Type B pancreatic cell (in vitro differentiated cells): ENCODE measurements around the gene CDK19. TPM values are rescaled to one million over a fixed set of nuclear protein-coding genes. Genes with fewer than 3 reads are reported as not detected.

Experiments used
- DNase-seq: peaks from one replicate; pipeline ENCODE4 v3.0.0; 2021; ENCODE audit warnings: mixed read lengths; ENCODE audit not compliant: unreplicated experiment; ENCODE audit errors: extremely low spot score
- H3K27ac Mint-ChIP-seq: 2 replicates; pipeline ENCODE4 v1.8.0; 2021; ENCODE audit warnings: mild to moderate bottlenecking, mixed read lengths
- H3K27me3 Mint-ChIP-seq: 2 replicates; pipeline ENCODE4 v1.8.0; 2021; ENCODE audit warnings: mixed read lengths
- H3K36me3 Mint-ChIP-seq: 2 replicates; pipeline ENCODE4 v1.8.0; 2021; ENCODE audit warnings: mixed read lengths
- H3K4me1 Mint-ChIP-seq: one replicate; pipeline ENCODE4 v1.8.0; 2021; ENCODE audit warnings: mixed read lengths; ENCODE audit not compliant: unreplicated experiment
- H3K4me3 Mint-ChIP-seq: 2 replicates; pipeline ENCODE4 v1.8.0; 2021; ENCODE audit warnings: mild to moderate bottlenecking, mixed read lengths
- H3K9me3 Mint-ChIP-seq: 2 replicates; pipeline ENCODE4 v1.8.0; 2021; ENCODE audit warnings: mixed read lengths
- total RNA-seq: library from RNA; stranded (reverse); gene quantifications from 2 replicates; pipeline ENCODE4 v1.2.1, GENCODE V29; 2021; ENCODE audit warnings: low replicate concordance
- TF ChIP-seq, protein P1 (sequence below): fragments of 200-600 bp; sonication (generic); conservative IDR thresholded peaks from 2 replicates; pipeline ENCODE4 v1.5.0; 2021; ENCODE audit warnings: antibody characterized with exemption, mild to moderate bottlenecking

The CDK19 gene
- total RNA-seq, 1 donor from 2014 or later, result 27.2 TPM

DNA sequence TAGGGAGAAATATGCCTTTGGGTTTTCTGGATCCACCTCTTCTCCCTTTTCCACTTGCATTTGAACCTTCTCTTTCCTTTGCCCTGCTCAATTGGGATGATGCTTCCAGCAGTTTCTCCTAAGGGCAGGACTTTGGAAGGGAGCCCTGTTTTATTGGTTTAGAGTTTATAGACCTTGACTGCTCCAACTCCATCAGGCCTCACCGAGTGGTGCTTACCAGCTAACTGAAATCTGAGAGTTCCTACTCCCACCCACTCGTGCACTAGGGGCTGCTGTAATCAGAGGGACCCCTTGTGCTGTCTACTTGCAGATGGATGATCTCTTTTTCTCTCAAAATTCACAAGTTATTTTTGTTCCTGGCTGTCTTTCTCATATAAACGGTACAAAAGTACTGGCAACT, 217.5 kb downstream of the CDK19 start:
- H3K9me3 Mint-ChIP-seq, result peaks cover 4% of the 10 kb centered on the region

DNA sequence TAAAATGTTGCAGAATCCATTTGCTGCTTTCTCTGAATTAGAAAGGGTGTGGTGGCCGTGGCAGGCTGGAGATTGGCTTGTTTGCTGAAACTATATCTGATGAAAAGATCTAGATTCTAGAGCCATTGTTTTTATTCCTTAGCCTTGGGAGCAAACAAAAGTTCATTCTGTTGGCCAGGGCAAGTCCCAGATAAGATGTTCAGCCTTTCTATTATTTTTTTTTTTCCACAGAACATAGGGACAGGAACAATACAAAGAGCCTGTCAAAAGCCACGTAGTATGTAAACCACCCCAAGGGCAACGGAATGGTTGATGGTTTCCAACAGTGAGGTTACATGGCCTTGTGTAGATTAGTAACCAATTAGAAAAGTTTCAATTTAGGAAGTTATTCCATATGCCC, 218.9 kb downstream of the CDK19 start:
- Mint-ChIP-seq H3K9me3 (peaks cover 4% of the 10 kb centered on the region), H3K36me3 (peaks cover 12% of the 10 kb centered on the region)

More for the DNA sequence above, 217.5 kb downstream of the CDK19 start:
- TF ChIP-seq, protein P1, sequence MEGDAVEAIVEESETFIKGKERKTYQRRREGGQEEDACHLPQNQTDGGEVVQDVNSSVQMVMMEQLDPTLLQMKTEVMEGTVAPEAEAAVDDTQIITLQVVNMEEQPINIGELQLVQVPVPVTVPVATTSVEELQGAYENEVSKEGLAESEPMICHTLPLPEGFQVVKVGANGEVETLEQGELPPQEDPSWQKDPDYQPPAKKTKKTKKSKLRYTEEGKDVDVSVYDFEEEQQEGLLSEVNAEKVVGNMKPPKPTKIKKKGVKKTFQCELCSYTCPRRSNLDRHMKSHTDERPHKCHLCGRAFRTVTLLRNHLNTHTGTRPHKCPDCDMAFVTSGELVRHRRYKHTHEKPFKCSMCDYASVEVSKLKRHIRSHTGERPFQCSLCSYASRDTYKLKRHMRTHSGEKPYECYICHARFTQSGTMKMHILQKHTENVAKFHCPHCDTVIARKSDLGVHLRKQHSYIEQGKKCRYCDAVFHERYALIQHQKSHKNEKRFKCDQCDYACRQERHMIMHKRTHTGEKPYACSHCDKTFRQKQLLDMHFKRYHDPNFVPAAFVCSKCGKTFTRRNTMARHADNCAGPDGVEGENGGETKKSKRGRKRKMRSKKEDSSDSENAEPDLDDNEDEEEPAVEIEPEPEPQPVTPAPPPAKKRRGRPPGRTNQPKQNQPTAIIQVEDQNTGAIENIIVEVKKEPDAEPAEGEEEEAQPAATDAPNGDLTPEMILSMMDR, result no peak
- peaks cover 15% of the 10 kb centered on the region for H3K36me3 Mint-ChIP-seq
- H3K4me1 Mint-ChIP-seq, result peaks cover 10% of the 10 kb centered on the region
- H3K27ac Mint-ChIP-seq, result no peak overlapping the region
- DNase-seq, result no peak
- no peak overlapping the region for H3K4me3 Mint-ChIP-seq
- peaks cover 6% of the 10 kb centered on the region for H3K27me3 Mint-ChIP-seq

DNA sequence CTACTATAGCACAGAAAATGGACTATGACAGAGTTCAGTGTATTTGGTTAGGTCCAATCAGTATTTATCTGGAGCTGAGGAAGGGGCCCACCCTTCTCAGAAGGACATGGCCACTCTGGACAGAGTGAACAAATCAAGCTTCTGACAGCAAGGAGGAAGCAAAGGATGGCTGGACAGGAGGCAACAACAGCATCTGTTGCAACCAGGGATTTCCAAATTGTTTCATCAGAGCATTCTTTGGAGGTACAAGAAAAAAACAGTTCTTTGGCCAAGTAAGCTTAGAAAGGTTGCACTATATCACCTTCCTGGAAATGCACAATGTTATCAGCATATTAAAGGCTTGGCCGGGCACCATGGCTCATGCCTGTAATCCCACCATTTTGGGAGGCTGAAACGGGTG, 220.2 kb downstream of the CDK19 start:
- Mint-ChIP-seq H3K27me3 (peaks cover 10% of the 10 kb centered on the region), H3K4me3 (no peak overlapping the region), H3K4me1 (peaks cover 10% of the 10 kb centered on the region), H3K27ac (no peak overlapping the region), H3K9me3 (peaks cover 4% of the 10 kb centered on the region), H3K36me3 (peaks cover 10% of the 10 kb centered on the region)
- TF ChIP-seq, protein P1, result no peak
- DNase-seq, result no peak

More for the DNA sequence above, 218.9 kb downstream of the CDK19 start:
- TF ChIP-seq, protein P1, result no peak
- Mint-ChIP-seq H3K27me3 (peaks cover 10% of the 10 kb centered on the region), H3K27ac (no peak overlapping the region), H3K4me3 (no peak overlapping the region), H3K4me1 (peaks cover 10% of the 10 kb centered on the region)
- no peak for DNase-seq

DNA sequence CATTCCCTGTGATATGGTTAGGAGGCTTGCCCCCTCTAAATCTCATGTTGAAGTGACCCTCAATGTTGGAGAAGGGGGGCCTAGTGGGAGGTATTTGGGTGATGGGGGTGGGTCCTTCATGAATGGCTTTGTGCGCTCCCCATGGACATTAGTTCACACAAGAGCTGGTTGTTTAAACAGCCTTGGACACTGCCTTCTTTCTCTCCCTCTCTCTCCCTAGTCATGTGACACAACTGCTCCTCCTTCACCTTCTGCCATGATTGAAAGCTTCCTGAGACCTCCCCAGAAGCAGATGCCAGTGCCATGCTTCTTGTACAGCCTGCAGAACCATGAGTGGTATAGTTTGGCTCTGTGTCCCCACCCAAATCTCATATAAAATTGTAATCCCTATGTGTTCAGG, 221.6 kb downstream of the CDK19 start:
- Mint-ChIP-seq H3K27me3 (peaks cover 13% of the 10 kb centered on the region), H3K4me1 (peaks cover 10% of the 10 kb centered on the region), H3K9me3 (peaks cover 4% of the 10 kb centered on the region), H3K36me3 (no peaks in the 10 kb centered on the region), H3K4me3 (no peak overlapping the region), H3K27ac (no peak overlapping the region)
- no peak for DNase-seq
- TF ChIP-seq, protein P1, result no peak

DNA sequence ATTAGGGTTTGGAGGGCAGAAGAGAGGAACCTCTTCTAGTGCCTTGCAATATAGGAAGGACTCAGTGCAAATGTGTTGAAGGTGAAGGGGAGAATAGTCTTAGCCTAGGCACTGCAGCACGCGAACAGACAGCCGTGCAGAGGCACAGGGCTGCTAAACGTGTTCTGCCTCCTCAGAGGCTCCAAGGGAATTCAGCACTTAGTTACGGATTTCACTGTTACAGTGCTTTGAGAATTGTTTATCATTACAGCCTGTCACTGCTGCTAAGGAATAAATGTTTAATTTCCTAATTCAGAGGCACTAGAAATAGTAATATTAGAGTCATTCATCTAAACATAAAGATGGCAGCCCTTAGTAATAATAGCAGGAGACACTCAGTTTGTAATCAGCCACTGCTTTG, 222.5 kb downstream of the CDK19 start:
- Mint-ChIP-seq H3K9me3 (peaks cover 4% of the 10 kb centered on the region), H3K27ac (no peak overlapping the region), H3K36me3 (no peaks in the 10 kb centered on the region)

More for the DNA sequence above, 222.5 kb downstream of the CDK19 start:
- no peak overlapping the region for H3K4me3 Mint-ChIP-seq
- DNase-seq, result no peak
- TF ChIP-seq, protein P1, result no peak
- H3K27me3 Mint-ChIP-seq, result peaks cover 13% of the 10 kb centered on the region
- H3K4me1 Mint-ChIP-seq, result peaks cover 10% of the 10 kb centered on the region
